Fibroblast of skin of scalp (primary cell): ENCODE measurements around the gene MYLK4.
A peak's percentile ranks its signal among the peaks of the same experiment; 100 is the strongest.

Source experiments
- DNase-seq: peaks from one replicate; pipeline ENCODE4 v3.0.0-alpha.2; 2013

Gene MYLK4

DNA sequence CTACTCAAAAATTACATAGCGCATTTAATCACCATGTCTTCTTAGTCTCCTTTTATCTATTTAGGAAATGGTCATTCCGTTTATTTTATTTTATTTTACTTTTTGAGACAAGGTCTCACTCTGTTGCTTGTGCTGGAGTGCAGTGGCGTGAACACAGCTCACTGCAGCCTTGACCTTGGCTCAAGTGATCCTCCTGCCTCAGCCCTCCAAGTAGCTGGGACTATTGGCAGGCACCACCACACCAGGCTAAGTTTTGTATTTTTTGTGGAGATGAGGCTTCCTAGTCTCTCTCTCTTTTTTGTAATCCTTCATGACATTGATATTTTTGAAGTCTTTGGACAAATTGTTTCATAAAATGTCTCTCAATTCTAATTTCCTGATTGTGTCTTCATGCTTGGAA, 4.7 kb upstream of the MYLK4 start:
- no peak for DNase-seq

DNA sequence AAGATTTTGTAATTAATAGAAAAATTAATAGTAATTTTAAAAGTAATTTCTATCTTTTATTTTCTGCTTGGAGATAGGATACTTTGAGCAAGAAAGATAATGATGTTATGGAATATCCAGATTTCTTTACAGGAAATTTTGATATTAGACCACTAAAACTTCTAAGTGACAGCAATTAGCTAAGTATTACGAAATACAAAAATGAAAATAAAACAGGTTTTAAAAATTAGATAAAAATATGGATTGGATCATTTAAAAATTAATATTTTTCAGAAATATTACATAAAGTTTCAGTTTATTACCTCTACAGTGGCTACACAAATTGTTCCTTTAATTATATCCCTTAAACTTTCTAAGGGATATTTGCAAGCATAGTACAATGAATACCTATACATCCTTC, 4.2 kb upstream of the MYLK4 start:
- no peak for DNase-seq

DNA sequence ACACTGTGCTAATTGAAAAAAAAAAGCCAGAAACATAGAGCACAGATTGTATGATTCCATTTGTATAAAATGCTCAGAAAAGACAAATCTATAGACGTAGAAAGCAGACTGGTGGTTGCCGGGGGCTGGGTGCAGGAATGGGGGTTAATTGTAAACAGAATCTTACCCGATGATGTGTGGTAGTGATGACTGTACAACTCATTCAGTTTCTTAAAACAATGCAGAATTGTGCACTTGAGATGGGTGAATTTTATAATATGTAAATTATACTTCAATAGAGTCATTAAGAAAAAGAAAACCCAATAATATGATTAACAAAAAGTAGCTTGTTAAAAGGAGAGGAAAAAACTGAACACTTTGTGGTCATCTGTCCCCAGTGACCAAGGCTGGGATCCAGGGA, 3.7 kb upstream of the MYLK4 start:
- no peak for DNase-seq

DNA sequence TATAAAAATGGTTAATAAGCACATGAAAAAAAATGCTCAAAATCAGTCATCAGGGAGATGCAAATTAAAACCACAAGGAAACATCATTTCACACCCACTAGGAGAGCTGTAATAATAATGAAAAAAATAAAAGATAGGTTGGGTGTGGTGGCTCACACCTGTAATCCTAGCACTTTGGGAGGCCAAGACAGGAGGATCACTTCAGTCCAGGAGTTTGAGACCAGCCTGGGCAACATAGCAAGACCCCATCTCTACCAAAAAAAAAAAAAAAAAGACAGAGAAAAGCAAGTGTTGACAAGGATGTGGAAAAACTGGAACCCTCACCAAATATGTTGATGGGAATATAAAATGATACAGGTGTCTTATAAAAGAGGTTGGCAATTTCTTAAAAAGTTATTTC, 3.0 kb upstream of the MYLK4 start:
- no peak for DNase-seq

DNA sequence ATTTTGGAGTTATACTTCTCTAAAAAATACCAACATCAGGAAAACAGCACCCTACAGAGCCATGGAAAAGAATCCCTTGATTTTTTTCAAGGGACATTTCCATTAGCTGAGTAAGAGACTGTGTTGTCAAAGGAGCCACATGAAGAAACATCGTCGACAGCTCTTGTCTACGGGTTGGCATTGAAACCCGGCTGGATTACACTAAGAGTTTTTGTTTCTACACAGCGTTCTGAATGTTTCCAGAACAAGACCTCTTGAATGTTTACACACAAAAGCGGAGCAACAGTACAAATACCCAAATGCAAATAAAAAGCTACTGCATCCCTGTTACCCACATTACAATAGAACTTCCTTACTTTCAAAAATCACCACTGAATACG, 2.4 kb upstream of the MYLK4 start:
- no peak for DNase-seq

DNA sequence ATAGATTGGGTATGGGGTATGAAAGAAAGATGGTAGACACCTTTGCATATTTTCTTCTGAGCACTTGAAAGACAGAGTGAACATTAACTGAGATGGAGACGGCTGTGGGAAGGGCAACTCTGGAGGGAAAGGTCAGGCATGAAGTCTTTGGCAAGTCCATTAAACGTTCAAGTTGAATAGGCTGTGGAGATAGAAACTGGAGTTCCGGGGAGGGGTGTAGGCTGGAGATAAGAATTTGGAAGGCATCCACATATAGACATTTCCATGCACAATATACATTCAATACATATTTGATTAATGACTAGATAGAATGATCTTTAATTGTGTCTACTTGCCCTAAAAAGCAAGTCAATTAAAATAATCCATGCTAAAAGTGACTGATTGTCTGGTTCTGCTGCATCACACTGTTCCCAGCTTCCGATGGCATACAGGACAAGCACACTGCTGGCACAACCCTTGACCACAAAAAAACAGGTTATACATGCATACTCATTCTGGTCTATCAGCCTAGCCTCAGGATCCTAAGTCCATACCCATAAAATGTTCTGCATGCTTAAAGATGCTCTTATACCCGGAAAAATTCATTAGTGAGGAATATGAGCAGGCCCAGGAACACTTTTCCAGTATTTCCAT, 1.9 kb upstream of the MYLK4 start:
- DNase-seq, result no peak

DNA sequence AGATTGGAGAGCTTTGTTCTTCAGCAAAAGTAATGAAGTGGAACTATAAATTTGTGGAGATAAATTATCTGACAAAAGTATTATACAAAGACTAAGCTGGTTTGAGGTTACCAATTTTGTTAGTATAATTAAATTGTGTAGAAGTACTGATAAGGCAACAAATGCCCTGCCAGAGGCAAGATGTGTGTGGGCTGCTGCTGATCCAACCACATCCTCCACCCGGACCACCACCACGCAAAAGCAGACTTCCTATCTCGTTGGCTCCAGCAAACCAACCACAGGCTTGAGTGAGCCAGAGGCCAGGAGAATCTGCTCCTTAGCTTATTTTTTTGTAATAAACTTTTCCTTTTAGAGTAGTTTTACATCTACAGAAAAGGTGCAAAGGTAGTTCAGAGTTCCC, 1.1 kb upstream of the MYLK4 start:
- no peak for DNase-seq

DNA sequence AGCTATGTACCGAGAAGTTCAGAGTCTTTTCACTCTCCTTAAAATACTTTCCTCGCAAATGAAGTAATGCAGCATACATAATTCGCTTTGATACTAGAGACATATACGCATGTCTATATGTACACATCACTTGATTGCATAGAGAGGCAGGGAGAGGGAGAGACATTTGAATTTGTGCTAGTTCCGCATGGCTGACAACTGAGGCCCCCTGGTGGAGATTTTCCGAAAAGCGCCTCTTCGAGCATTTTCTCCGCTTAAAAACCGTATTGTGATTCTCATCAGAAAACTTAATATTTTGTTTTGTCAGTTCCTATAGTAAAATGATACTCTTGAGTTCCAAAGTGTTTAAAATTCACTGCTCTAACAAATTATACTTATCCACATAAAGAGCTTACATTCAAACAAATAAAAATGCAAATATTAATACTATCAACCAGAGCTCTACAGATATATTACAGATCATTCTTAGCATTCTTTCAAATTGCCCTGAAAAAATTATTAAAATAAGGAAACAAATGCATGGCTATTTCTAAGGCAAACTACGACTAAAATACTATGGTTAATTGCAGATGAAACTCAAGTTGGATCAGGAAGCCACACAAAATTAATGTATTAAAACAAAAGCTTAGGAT, 637 bp downstream of the MYLK4 start:
- DNase-seq, result peak; percentile 66

DNA sequence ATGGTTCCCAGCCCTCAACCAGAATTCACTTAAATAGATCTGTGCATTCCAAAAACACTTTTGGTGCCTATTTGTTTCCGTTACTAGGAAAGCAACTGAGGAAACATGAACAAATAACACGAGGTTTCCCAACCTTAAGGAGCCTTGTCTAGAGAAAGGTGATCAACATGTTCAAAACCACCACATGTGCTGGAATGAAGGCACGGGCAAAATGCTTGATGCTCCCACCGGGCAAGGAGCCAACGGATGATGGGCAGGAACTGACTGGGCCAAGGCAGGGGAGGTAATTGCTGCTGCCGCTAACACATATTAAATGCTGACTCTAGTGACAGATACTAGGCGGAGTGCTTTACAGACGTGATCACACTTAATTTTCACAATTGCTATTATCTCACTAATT, 2.5 kb downstream of the MYLK4 start:
- DNase-seq, result no peak

DNA sequence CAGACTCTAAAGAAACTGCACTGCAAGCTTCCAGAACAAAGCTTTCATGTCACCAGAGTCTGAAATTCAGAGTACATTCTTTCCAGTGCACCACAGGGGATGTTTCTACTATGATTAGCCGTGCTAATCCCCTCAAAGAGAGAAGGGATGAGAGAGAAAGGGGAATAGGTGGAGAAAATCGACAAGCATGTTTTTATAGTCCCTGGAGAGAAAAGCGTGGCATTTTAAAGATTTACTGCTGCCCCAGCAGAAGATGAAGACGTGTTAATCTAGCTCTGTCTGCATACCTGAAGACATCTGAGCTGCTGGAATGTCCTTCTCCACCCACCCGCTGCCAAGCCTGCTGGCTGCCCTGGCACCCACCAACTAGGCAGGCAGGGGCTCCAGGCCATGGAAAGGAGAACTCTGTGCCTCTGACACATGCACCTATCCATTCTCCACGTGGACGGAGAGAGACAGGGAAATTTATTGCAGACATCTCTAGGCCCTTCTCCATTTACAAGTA, 4.1 kb downstream of the MYLK4 start:
- peak; percentile 48 for DNase-seq

DNA sequence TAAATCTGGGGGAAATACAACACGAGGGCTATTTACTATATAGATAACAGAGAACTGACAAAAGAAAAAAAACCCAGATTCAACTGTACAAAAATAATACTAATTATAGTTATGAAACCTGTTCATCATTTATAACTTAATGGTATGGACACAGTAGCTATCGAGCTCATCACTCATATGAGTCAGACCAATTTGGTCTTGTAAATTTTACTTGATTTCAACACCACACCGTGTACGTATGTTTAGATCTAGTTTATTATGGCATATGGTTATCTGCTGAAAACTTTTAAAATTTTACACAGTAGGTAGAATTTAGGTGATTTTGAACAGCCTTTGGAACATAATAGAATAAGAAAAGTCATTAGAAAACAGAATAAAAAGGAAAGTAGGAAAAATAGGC, 5.5 kb downstream of the MYLK4 start:
- DNase-seq, result no peak

DNA sequence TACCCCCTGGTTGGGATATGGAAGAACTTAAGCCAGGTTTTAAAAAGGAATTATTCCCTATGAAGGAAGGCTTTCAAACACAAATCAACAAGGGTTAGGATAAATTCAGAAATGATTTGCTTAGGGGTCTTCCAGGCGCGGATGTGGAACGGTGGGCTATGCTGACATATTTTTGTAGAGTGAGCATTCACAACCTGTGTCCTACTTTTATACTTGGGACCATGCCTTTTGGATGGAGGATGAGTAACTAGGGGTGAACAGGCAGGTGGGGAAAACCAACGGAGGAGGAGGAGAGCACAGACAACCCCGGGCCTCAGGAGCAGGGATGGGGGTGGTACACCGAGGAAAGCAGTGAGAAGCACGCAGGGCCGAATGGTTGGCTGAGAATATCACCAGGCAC, 5.9 kb downstream of the MYLK4 start:
- DNase-seq, result no peak

DNA sequence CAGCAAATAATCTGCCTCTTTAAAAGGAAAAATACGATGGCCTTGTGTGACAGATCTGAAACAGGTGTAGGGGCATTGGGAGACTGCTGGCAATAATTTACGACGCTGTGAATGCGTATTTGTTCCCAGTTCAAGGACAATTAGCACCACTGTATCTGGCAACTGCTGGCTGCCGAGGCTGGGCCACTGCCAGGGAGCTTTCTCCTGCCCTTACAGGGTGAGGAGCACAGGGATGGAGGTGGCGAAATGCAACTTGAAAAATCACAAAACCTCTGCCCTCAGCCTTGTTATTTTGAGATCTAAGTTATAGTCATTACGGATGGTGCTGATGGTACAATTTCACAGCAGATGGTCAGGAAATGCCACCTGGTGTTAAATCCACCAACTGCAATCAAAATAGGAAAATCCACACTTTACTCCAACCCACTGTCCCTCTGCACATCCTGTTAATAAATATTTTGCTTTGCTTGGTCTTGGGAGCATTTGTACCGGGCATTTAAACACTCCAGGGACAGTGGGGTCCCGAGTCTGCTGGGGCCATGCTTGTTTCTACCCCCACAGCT, 6.4 kb downstream of the MYLK4 start:
- DNase-seq, result no peak

DNA sequence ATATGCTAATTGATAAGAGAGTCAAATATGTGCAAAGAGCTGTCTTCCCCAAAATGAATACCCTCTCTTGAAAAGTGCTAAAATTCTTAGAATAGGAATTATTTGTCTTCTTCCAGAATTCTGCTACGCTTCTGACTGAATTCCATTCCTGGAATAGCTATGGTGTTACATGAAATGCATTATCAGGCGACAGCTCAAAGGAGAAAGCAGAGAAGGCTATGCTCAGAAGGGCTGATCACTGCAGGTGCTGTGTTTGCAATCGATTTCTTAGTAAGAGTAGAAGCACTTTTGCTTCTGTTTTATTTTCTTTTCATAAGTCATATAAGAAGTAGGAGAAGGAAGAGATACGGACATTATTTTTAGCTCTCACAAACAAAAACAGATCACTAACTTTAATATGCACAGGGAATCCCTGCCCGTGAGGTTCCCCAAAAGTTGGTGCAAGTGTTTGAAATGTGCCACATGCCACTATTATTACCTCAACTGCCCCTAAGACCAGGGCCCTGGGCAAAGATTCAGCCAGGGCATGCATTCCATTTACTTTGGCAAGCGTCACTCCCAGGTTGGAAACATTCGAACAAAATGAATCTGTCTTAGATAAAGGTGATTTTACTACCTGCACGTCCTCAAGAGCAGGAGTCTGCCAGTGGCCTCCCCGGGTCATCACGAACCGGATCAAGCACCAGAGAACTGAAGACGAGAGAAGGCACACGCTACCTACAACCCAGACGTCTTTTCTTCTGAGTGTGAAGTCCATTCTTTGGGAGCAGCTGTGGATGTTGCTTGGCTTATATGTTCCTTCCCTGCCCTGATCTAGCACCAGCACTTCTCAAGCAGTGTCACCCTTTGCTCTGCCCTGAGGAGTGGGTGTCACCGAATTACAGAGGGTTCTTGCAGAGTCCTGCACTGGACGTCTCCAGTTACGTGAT, 7.2 kb downstream of the MYLK4 start:
- DNase-seq, result no peak

DNA sequence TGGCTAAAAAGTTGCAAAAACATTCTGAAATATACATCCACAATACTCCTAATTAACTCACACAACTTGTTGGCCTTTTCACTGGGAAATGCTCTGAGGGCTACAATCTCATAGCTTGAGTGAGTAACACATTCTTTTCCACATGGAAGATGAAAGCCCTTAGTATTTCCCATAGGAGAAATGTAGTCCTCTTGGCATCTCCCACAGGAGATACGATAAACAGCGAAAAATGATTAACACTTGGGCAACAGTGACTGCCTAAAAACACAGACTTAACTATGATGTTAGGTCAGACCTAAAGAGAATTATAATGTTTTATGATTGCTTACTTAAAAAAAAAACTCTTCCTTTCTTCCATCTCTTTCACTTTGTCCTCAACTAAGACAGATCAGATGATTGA, 9.0 kb downstream of the MYLK4 start:
- peak; percentile 32 for DNase-seq

DNA sequence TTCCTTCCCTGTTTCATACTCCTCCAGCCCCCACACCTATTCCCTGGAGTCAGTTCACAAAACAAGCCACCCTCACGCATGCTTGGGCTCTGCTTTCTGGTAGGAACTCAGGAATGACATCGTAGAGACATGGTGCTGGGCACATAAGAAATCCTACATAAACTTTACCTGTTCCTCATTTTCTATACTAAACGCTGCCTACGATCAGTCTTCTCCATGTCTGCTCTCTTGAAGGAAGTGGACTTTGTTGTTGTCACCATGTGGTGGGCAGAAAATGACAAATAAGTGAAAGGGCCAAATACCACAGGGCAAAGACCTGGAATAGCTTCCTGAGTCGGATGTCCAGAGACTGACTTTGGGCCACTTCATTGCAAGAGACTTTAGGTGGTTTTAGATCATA, 10.1 kb downstream of the MYLK4 start:
- no peak for DNase-seq

DNA sequence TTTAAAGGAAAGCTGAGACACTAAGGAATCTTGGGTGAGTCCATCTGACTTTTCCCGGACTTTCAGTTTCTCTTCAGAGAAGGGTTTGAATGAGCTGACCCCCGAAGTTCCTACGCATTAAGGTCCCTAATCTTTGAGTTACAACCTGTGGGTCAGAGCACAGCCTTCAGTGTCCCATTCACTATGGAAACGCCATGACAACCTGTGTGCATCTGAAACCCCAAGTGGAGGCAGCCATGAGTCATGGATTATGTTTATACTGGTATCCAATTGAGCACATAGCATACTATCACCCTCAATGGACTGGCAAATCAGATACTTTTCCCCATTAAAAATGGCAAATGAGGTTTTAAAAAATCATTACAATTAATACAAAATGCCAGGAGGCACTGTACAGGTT, 11.4 kb downstream of the MYLK4 start:
- DNase-seq, result peak; percentile 39

DNA sequence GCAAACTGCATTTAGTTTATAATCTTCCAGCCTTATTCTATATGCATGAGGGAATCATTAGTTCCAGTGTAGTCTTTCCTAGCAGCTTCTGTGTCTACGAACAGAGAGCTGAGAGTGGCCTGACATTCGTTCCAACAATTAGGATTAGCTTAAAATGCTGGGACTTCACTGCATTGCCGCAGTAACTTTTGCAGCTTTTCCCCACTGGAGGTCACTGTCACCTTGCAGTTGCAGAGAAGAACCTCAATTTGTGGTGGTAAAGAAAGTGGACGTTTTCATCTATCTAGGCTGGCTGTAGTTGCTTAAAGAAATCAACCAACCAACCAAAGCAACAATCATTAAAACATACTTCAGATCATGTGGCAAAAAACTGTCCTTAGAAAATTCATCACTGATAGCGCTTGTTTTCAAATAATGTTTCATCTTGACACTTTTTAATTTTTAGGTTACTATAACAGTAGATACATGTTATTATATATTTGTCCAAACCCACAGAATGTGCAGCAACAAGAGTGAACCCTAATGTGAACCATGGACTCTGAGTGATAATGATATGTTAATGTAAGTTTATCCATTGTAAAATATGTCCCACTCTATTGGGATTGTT, 12.2 kb downstream of the MYLK4 start:
- peak; percentile 66 for DNase-seq

DNA sequence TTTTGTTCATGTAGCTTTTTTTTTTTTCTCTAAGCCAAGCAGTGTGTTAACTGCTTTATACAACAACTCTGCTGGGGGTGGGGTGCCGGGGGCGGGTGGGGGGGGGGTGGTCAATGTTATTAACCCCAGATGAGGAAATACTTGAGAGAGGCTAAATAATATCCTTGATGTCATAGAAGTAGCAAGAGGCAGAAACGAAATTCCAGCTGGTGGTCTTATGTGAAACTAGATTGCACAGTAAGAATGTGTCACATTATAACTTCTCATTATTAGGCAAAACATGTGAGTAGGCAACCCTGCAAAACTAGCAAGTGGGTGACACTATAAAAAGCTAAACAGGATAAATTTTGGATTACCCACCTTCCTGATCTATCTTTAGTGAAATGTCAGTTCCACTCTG, 12.8 kb downstream of the MYLK4 start:
- DNase-seq, result no peak

DNA sequence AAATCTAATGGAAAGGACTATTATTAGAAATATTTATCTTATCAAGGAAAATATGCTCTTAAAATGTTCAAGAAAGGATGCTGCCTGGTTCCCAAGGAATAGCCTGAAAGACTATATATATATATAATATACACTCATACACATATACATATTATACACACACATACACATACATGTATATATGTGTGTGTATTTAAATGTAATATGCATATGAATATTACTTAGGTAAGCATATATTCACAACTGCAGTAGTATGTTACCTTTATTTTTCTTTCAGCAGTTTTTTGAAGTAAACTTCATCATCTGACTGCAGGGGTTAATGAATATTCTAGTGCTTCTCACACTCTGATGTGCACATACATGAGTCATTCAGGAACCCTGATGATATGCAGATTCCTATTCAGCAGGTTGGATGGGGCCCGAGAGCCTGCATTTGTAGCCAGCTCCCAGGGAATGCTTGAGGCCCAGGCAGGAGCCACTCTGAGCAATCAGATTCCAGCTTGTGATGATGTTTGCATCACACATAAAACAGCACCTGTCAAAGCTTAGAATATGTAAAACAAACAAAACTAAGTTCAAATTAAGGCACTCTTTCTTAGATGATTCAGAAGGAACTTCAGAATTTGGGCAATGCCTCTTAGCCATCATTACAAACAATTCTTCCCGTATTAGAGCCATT, 16.1 kb downstream of the MYLK4 start:
- no peak for DNase-seq

DNA sequence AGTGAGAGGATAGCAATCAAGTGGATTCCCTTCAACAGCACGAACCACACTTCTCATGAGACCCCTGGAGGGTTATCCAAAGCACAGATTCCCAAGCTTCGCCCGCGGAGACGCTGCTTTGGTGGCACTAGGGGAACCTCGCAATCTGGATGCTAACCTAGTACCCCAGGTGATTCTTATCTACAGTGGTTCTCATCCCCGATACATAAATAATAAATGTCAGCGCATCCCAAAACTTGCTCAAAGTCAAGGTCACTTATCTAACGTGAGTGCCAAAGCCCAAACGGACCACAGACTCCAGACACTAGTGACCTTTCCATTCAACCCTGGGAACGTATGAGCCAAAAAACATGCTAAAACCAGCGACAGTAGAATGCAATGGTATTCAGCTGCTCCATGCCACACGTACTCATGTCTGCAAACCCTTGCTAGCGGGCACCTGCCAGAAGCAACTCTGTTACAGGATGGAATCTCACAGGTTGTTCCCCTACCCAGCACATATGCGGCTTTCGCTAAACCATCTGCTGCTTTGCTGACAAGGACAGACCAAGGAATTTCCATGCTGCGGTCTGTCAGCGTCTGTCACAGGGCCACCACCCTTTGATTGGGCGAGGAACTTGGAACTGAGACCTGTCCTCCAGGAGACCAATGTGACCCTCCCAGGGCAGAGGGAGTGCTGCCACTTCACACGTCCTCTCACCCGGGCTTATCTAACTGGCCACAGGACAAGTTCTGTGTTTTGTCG, 16.8 kb downstream of the MYLK4 start:
- DNase-seq, result no peak

DNA sequence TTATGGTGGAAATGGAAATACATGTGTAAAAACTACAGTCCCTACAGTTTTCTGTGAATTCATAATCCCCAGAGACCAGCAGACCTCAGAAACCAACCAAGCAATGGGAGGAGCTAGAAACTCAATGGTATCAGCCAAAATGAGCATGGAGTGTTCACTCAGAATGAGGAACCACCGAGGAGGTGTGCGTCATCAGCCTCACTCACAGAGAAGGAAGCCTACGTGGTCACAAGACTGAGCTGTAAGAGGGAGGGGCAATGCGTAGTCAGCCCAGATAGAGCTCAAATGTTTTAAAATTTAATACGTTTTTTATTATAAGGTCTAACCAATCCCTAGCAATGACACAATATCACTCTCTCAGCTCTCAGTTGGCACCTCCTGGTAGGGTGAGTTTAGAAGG, 17.4 kb downstream of the MYLK4 start:
- DNase-seq, result no peak
